Loucy (cell line): ENCODE data around the gene PLD2.
"Not testable (repeated sequence)": the region's sequence is repeated elsewhere in the genome, so short reads cannot be mapped to it uniquely, and the experiment has no call there.

Experiments used
- H2AFZ ChIP-seq: fragments of 200-600 bp; sonication (generic); 2 replicates; pipeline ENCODE4 v1.6.0; 2016; ENCODE audit warnings: antibody characterized with exemption, mild to moderate bottlenecking, low read length, moderate library complexity
- H3F3A ChIP-seq: fragments of 200-600 bp; 2 replicates; pipeline ENCODE4 v1.6.0; 2016; ENCODE audit warnings: antibody characterized with exemption, low read depth, mild to moderate bottlenecking
- H3K27me3 ChIP-seq: fragments of 200-600 bp; sonication (generic); 2 replicates; pipeline ENCODE4 v1.6.1; 2014; ENCODE audit warnings: low read length, mild to moderate bottlenecking; ENCODE audit not compliant: insufficient read depth, poor library complexity, severe bottlenecking
- H3K36me3 ChIP-seq: fragments of 200-600 bp; sonication (generic); 2 replicates; pipeline ENCODE4 v1.6.1; 2016; ENCODE audit warnings: low read length; ENCODE audit not compliant: insufficient read depth
- H3K4me1 ChIP-seq: fragments of 200-600 bp; sonication (generic); 2 replicates; pipeline ENCODE4 v1.5.1; 2014; ENCODE audit warnings: low read length, mild to moderate bottlenecking; ENCODE audit not compliant: insufficient read depth, poor library complexity, severe bottlenecking
- H3K4me2 ChIP-seq: fragments of 200-600 bp; sonication (generic); 2 replicates; pipeline ENCODE4 v1.6.0; 2014; ENCODE audit warnings: antibody characterized with exemption, low read length, low read depth, mild to moderate bottlenecking; ENCODE audit not compliant: poor library complexity, severe bottlenecking
- H3K4me3 ChIP-seq: fragments of 200-600 bp; sonication (generic); 2 replicates; pipeline ENCODE4 v1.5.1; 2014; ENCODE audit warnings: low read length, mild to moderate bottlenecking, mixed read lengths; ENCODE audit not compliant: poor library complexity, severe bottlenecking
- H3K79me2 ChIP-seq: fragments of 200-600 bp; sonication (generic); 2 replicates; pipeline ENCODE4 v1.6.1; 2014; ENCODE audit warnings: low read length; ENCODE audit not compliant: insufficient read depth
- H3K9ac ChIP-seq: fragments of 200-600 bp; sonication (generic); 2 replicates; pipeline ENCODE4 v1.6.0; 2014; ENCODE audit warnings: mild to moderate bottlenecking, low read depth, low read length, moderate library complexity; ENCODE audit not compliant: poor library complexity, severe bottlenecking
- H3K9me2 ChIP-seq: fragments of 200-600 bp; sonication (generic); replicated peaks from 2 replicates; pipeline ENCODE4 v1.6.1; 2016; ENCODE audit warnings: low read depth, low read length, mixed read lengths
- H3K9me3 ChIP-seq: fragments of 200-600 bp; sonication (generic); 2 replicates; pipeline ENCODE4 v1.6.1; 2014; ENCODE audit warnings: mild to moderate bottlenecking, antibody characterized with exemption, low read length, low read depth; ENCODE audit not compliant: insufficient read depth
- H4K20me1 ChIP-seq: fragments of 200-600 bp; sonication (generic); 2 replicates; pipeline ENCODE4 v1.6.0; 2014; ENCODE audit warnings: antibody characterized with exemption, low read length, mild to moderate bottlenecking; ENCODE audit not compliant: insufficient read depth, poor library complexity, severe bottlenecking
- EZH2phosphoT487 ChIP-seq: fragments of 200-600 bp; IDR thresholded peaks from 2 replicates; pipeline ENCODE4 v1.6.1; 2018; ENCODE audit warnings: antibody characterized with exemption, mild to moderate bottlenecking, moderate library complexity, borderline replicate concordance
- TF ChIP-seq, protein P1 (sequence below): fragments of 200-600 bp; sonication (generic); conservative IDR thresholded peaks from 2 replicates; pipeline ENCODE4 v1.5.1; 2014; ENCODE audit warnings: mild to moderate bottlenecking, antibody characterized with exemption, low read length

PLD2 gene

DNA sequence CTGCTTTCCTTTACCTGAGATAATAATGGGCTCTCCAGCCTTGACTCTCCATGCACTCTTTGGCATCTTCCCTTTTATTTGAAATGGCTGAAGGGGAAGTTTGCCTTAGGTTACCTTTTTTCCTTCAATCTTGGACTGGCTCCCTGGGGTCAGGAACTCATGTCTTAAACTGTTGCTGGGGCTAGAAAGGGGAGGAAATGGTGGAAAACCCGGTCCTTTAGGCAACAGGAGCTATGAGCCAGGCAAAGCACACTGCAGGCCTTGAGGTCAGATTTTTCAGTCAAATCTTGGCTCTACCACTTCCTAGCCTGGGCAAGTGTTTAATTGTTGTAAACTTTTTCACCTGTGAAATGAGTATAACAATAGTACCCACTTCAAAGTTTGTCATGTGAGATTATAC is 56.4 kb downstream of the PLD2 start:
- Histone ChIP-seq H4K20me1 (peaks cover 4% of the 10 kb centered on the region), H2AFZ (no peak overlapping the region), H3K36me3 (peaks cover 3% of the 10 kb centered on the region; the same call in 1 of the 2 replicates), H3K4me1 (no peaks in the 10 kb centered on the region), H3K4me3 (no peak overlapping the region), H3K9me2 (no peaks in the 10 kb centered on the region), H3K9ac (no peak overlapping the region), H3K4me2 (no peak overlapping the region), H3K79me2 (no peaks in the 10 kb centered on the region), H3K9me3 (no peaks in the 10 kb centered on the region), H3F3A (no peaks in the 10 kb centered on the region), H3K27me3 (no peaks in the 10 kb centered on the region)
- no peak for TF ChIP-seq EZH2phosphoT487
- TF ChIP-seq, protein P1, sequence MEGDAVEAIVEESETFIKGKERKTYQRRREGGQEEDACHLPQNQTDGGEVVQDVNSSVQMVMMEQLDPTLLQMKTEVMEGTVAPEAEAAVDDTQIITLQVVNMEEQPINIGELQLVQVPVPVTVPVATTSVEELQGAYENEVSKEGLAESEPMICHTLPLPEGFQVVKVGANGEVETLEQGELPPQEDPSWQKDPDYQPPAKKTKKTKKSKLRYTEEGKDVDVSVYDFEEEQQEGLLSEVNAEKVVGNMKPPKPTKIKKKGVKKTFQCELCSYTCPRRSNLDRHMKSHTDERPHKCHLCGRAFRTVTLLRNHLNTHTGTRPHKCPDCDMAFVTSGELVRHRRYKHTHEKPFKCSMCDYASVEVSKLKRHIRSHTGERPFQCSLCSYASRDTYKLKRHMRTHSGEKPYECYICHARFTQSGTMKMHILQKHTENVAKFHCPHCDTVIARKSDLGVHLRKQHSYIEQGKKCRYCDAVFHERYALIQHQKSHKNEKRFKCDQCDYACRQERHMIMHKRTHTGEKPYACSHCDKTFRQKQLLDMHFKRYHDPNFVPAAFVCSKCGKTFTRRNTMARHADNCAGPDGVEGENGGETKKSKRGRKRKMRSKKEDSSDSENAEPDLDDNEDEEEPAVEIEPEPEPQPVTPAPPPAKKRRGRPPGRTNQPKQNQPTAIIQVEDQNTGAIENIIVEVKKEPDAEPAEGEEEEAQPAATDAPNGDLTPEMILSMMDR: no peak

GRCh38 chr17:4867535-4867934 is 60.6 kb downstream of the PLD2 start:
- not testable (repeated sequence) for H2AFZ ChIP-seq, H3K9ac ChIP-seq, H3K9me2 ChIP-seq, H3K4me3 ChIP-seq, H3F3A ChIP-seq, H3K36me3 ChIP-seq, H3K27me3 ChIP-seq, H3K4me1 ChIP-seq, H4K20me1 ChIP-seq, H3K79me2 ChIP-seq, H3K4me2 ChIP-seq, H3K9me3 ChIP-seq

GRCh38 chr17:4869058-4869998 is 62.4 kb downstream of the PLD2 start:
- H3F3A ChIP-seq, H4K20me1 ChIP-seq, H3K27me3 ChIP-seq, H3K79me2 ChIP-seq, H3K9ac ChIP-seq, H3K4me1 ChIP-seq, H3K4me2 ChIP-seq, H3K9me3 ChIP-seq, H3K4me3 ChIP-seq, H2AFZ ChIP-seq, H3K9me2 ChIP-seq, H3K36me3 ChIP-seq: not testable (repeated sequence)

DNA sequence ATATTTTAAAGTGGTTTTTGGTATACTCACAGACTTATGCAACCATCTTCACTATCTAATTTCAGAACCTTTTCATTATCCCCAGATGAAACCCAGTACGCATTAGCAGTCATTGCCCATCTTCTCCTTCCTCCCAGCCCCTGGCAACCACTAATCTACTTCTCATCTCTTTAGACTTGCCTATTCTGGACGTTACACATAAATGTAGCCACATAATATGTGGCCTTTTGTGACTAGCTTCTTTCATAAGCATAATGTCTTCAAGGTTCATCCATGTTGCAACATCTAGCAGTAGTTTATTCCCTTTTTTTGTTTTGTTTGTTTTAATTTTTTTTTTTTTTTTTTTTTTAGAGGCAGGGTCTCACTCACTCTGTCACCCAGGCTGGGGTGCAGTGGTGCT is 63.9 kb downstream of the PLD2 start:
- Histone ChIP-seq H3K36me3 (no peaks in the 10 kb centered on the region), H3K9me2 (no peaks in the 10 kb centered on the region), H3K4me2 (no peak overlapping the region), H3F3A (no peaks in the 10 kb centered on the region), H3K79me2 (no peaks in the 10 kb centered on the region), H3K4me3 (no peak overlapping the region), H3K27me3 (no peaks in the 10 kb centered on the region), H4K20me1 (no peaks in the 10 kb centered on the region), H3K4me1 (no peaks in the 10 kb centered on the region), H2AFZ (no peak overlapping the region), H3K9ac (no peak overlapping the region), H3K9me3 (no peaks in the 10 kb centered on the region)
- TF ChIP-seq, protein P1: no peak
- no peak for TF ChIP-seq EZH2phosphoT487
